DMS153 treated with DMSO at 0.1 percent for 48 hours (cell line): Measurements from ENCODE around the gene PDZD7.
A peak's percentile ranks its signal among the peaks of the same experiment; 100 is the strongest.

Source experiments
- DNase-seq: peaks from one replicate; lab custom pipeline; 2025; ENCODE audit not compliant: unreplicated experiment; lab: John Stamatoyannopoulos, UW

The PDZD7 gene

GRCh38 chr10:101031128-101031795 is at the start of gene PDZD7, which contains the start of gene SFXN3:
PDZD7 (minus strand) TSS chr10:101031129; CDS start chr10:101030219, 910 bp downstream.
SFXN3 (plus strand) TSS chr10:101031234; CDS start chr10:101034695, 3,461 bp downstream.
- DNase-seq, result peak; percentile 90

- no peak for DNase-seq
These were observed 48.9 kb upstream of the PDZD7 start for GRCh38 chr10:101079874-101080273.

GRCh38 chr10:101076630-101077029 is 45.7 kb upstream of the PDZD7 start:
- no peak for DNase-seq

GRCh38 chr10:101075775-101076174 is 44.8 kb upstream of the PDZD7 start:
- no peak for DNase-seq

- DNase-seq, result no peak
These were observed 42.7 kb upstream of the PDZD7 start for GRCh38 chr10:101073631-101074030.

GRCh38 chr10:101072923-101073322 is 42.0 kb upstream of the PDZD7 start:
- no peak for DNase-seq

- DNase-seq, result no peak
These were observed 41.0 kb upstream of the PDZD7 start for GRCh38 chr10:101071885-101072433.

GRCh38 chr10:101071267-101071884 is 40.4 kb upstream of the PDZD7 start:
- no peak for DNase-seq

GRCh38 chr10:101070098-101070497 is 39.2 kb upstream of the PDZD7 start:
- DNase-seq, result no peak

GRCh38 chr10:101069441-101069840 is 38.5 kb upstream of the PDZD7 start:
- no peak for DNase-seq

- peak; percentile 58 for DNase-seq
These were observed 36.6 kb upstream of the PDZD7 start for GRCh38 chr10:101067356-101068083.

- DNase-seq, result no peak
These were observed 36.0 kb upstream of the PDZD7 start for GRCh38 chr10:101066896-101067355.

GRCh38 chr10:101066146-101066895 is 35.4 kb upstream of the PDZD7 start:
- peak; percentile 71 for DNase-seq

- DNase-seq, result no peak
These were observed 34.7 kb upstream of the PDZD7 start for GRCh38 chr10:101065481-101066145.

GRCh38 chr10:101064415-101065030 is 33.6 kb upstream of the PDZD7 start:
- no peak for DNase-seq

- DNase-seq, result no peak
These were observed 32.9 kb upstream of the PDZD7 start for GRCh38 chr10:101063548-101064414.

- peak; percentile 55 for DNase-seq
These were observed 32.2 kb upstream of the PDZD7 start for GRCh38 chr10:101063050-101063525.

GRCh38 chr10:101062232-101063049 is 31.5 kb upstream of the PDZD7 start:
- DNase-seq, result peak; percentile 63
